ENCODE data around the gene ARHGAP21.

ARHGAP21 gene

GRCh38 chr10:24574578-24575155 lies 149.0 kb downstream of the ARHGAP21 start:
- DNase-seq (ENCODE audit: low read depth), result no peak
- TF ChIP-seq CTCF (IDR thresholded peaks at IDR 0.05; ENCODE audit: low read length, missing control alignments), result no peak
- no peak overlapping the region for H3K4me3 ChIP-seq (replicated peaks; ENCODE audit: low read depth, low read length)

- no peak overlapping the region for H3K4me3 ChIP-seq (replicated peaks; ENCODE audit: low read depth, low read length)
- TF ChIP-seq CTCF (IDR thresholded peaks at IDR 0.05; ENCODE audit: low read length, missing control alignments), result no peak
- no peak for DNase-seq (ENCODE audit: low read depth)
These were observed 149.5 kb downstream of the ARHGAP21 start for GRCh38 chr10:24574161-24574560.

GRCh38 chr10:24571870-24572450 lies 151.7 kb downstream of the ARHGAP21 start:
- TF ChIP-seq CTCF (IDR thresholded peaks at IDR 0.05; ENCODE audit: low read length, missing control alignments), result no peak
- no peak for DNase-seq (ENCODE audit: low read depth)
- no peak overlapping the region for H3K4me3 ChIP-seq (replicated peaks; ENCODE audit: low read depth, low read length)

GRCh38 chr10:24570658-24571426 lies 152.8 kb downstream of the ARHGAP21 start:
- DNase-seq (ENCODE audit: low read depth), result no peak
- H3K4me3 ChIP-seq (replicated peaks; ENCODE audit: low read depth, low read length), result no peak overlapping the region
- TF ChIP-seq CTCF (IDR thresholded peaks at IDR 0.05; ENCODE audit: low read length, missing control alignments), result no peak

GRCh38 chr10:24569828-24570657 lies 153.6 kb downstream of the ARHGAP21 start:
- no peak overlapping the region for H3K4me3 ChIP-seq (replicated peaks; ENCODE audit: low read depth, low read length)
- DNase-seq (ENCODE audit: low read depth), result no peak
- no peak for TF ChIP-seq CTCF (IDR thresholded peaks at IDR 0.05; ENCODE audit: low read length, missing control alignments)

- no peak for DNase-seq (ENCODE audit: low read depth)
- no peak overlapping the region for H3K4me3 ChIP-seq (replicated peaks; ENCODE audit: low read depth, low read length)
- no peak for TF ChIP-seq CTCF (IDR thresholded peaks at IDR 0.05; ENCODE audit: low read length, missing control alignments)
These were observed 154.3 kb downstream of the ARHGAP21 start for GRCh38 chr10:24569330-24569796.
